ENCODE results near the gene CLTB. TPM values are rescaled to one million over a fixed set of nuclear protein-coding genes. Genes with fewer than 3 reads are reported as not detected.

The CLTB gene, protein sequence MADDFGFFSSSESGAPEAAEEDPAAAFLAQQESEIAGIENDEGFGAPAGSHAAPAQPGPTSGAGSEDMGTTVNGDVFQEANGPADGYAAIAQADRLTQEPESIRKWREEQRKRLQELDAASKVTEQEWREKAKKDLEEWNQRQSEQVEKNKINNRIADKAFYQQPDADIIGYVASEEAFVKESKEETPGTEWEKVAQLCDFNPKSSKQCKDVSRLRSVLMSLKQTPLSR
- total RNA-seq (ENCODE audit: low replicate concordance): 49.3 and 76.5 TPM in 2 replicates

DNA sequence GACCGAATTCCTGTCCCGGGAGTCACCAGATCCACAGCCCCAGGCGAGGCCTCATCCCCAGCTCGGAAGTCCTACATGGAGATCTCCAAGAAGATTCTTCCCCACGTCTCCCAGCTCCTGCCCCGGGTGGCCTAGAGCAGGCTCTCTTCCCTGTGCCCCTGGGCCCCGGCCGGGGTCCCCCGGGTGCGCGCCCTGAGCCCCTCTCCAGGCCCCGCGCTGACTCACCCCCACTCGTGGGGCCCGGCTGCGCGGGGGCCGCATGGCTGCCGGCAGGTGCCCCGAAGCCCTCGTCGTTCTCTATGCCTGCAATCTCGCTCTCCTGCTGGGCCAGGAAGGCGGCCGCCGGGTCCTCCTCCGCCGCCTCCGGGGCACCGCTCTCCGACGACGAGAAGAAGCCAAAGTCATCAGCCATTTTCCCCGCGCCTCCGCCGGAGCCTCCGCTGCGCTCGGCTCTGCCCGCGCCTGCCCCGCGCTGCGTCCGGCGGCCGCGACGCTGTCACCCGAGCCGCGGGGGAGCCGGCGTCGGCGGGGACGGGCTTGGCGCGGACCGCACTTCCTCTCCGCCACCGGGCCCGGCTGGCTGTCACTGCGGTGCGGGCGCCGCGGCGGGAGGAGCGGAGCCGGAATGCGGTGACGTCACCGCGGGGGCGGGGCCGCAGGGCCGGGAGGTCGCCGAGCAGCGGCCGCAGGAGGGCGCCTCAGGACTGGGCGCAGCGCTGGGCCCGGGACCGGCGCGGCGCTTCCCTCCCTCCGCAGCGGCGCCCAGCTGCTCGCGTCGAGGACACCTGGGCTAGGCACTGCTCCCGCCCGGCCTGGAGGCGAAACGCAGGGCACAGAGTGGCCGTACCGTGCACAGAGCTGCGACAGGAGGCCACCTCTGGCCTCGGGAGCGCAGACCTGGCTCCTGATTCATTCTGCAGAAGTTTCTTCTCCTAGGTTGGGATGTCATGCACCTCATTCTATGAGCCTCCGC is at the start of gene CLTB:
Gene CLTB (minus strand): TSS at position 588 of the 973 bp plus-strand sequence. CDS start 176 bp downstream, at position 412.
- TF ChIP-seq, protein P1, sequence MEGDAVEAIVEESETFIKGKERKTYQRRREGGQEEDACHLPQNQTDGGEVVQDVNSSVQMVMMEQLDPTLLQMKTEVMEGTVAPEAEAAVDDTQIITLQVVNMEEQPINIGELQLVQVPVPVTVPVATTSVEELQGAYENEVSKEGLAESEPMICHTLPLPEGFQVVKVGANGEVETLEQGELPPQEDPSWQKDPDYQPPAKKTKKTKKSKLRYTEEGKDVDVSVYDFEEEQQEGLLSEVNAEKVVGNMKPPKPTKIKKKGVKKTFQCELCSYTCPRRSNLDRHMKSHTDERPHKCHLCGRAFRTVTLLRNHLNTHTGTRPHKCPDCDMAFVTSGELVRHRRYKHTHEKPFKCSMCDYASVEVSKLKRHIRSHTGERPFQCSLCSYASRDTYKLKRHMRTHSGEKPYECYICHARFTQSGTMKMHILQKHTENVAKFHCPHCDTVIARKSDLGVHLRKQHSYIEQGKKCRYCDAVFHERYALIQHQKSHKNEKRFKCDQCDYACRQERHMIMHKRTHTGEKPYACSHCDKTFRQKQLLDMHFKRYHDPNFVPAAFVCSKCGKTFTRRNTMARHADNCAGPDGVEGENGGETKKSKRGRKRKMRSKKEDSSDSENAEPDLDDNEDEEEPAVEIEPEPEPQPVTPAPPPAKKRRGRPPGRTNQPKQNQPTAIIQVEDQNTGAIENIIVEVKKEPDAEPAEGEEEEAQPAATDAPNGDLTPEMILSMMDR (IDR thresholded peaks at IDR 0.05; ENCODE audit: insufficient read depth, low read length): peak; percentile 43
- H3K4me3 ChIP-seq (ENCODE audit: low read depth, low read length): peak within 1 kb of the TSS; percentile 80
- peak; percentile 69 for DNase-seq (ENCODE audit: low read depth)

DNA sequence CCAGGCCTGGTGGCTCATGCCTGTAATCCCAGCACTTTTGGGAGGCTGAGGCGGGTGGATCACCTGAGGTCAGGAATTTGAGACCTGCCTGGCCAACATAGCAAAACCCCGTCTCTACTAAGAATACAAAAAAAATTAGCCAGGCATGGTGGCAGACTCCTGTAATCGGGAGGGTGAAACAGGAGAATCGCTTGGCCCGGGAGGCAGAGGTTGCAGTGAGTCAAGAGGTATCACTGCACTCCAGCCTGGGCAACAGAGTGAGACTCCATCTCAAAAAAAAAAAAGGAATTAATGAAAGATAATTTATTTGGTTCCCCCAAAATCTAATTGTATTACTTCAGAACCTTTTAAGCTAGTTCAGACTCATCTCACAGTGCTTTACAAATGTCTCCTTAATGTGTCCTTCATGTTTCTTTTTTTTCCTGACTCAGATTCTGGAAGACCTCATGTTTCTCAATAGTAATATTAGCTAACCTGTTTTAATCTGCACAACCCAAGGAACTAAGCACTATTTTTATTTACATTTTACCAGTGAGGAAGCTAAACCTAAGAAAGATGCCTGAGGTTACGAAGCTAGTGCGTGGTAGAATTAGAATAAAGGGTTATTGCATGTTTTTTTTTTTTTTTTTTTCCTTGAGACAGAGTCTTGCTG is 46.9 kb upstream of the CLTB start:
- H3K4me3 ChIP-seq (ENCODE audit: low read depth, low read length): no peak overlapping the region
- TF ChIP-seq, protein P1 (IDR thresholded peaks at IDR 0.05; ENCODE audit: insufficient read depth, low read length): no peak
- DNase-seq (ENCODE audit: low read depth): no peak

DNA sequence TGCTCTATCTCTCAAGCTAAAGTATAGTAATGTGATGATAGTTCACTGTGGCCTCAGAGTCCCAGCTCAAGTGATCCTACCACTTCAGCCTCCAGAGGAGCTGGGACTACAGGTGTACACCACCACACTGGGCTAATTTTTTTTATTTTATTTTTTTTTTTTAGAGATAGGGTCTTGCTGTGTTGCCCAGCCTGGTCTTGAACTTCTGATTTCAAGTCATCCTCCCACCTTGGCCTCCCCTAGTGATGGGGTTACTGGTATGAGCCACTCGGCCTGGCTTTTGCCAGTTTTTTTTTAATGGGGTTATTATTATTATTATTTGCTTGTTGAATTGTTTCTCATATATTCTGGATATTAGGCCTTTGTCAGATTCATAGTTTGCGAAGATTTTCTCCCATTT is 45.0 kb upstream of the CLTB start:
- TF ChIP-seq, protein P1 (IDR thresholded peaks at IDR 0.05; ENCODE audit: insufficient read depth, low read length): no peak
- DNase-seq (ENCODE audit: low read depth): no peak
- H3K4me3 ChIP-seq (ENCODE audit: low read depth, low read length): no peak overlapping the region

DNA sequence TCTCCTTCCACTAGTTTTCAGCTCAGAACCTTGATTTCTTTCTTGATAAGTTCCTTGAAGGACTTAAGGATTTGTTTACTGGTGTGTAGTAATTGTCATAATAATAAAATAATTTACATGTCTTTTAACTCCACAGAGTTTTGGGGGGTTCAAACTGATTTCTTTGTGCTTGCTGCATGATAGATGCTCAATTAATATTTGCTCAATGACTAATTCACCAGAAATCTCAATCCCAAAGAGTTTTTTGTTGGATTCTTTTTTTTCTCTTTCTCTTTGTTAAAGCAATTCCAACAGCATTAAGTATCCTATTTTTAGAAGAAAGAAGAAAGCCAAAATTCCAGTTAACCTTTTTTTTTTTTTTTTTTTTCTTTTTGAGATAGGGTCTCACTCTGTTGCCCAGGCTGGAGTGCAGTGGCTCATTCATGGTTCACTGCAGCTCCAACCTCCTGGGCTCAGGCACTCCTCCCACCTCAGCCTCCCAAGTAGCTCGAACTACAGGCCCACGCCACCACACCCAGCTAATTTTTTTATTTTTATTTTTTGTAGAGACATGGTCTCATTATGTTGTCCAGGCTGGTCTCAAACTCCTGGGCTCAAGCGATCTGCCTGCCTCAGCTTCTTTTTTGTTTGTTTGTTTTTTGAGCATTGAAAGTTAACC is 42.7 kb upstream of the CLTB start:
- peak; percentile 44 for DNase-seq (ENCODE audit: low read depth)
- TF ChIP-seq, protein P1 (IDR thresholded peaks at IDR 0.05; ENCODE audit: insufficient read depth, low read length): no peak
- H3K4me3 ChIP-seq (ENCODE audit: low read depth, low read length): no peak overlapping the region

DNA sequence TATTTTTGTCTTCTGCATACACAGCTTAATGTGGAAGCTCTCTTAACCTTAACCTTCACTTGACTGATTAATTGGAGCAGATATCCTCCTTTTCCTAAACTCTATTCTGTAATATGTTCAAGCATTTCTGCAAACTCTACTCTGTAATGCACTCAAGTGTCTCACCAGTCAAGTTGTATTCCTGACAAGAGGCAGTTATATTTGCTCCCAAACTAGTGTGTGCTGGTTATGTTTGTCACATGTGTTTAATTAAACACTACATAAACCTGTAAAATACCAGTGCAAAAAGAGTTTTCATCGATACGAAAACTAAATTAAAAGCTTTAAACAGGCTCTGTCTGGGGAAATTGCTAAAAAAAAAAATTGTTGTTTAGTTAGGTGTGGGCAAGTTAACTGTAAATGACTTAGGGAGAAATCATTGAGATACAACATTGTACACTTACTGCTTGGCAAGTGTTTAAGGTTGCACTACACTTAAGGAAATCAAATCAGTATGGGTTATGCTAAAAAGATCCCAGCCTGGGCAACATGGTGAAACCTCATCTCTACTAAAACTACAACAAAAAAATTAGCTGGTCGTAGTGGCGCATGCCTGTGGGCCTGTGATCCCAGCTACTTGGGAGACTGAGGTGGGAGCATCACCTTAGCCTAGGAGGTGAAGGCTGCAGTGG is 38.5 kb upstream of the CLTB start:
- no peak overlapping the region for H3K4me3 ChIP-seq (ENCODE audit: low read depth, low read length)
- DNase-seq (ENCODE audit: low read depth): no peak
- TF ChIP-seq, protein P1 (IDR thresholded peaks at IDR 0.05; ENCODE audit: insufficient read depth, low read length): no peak

DNA sequence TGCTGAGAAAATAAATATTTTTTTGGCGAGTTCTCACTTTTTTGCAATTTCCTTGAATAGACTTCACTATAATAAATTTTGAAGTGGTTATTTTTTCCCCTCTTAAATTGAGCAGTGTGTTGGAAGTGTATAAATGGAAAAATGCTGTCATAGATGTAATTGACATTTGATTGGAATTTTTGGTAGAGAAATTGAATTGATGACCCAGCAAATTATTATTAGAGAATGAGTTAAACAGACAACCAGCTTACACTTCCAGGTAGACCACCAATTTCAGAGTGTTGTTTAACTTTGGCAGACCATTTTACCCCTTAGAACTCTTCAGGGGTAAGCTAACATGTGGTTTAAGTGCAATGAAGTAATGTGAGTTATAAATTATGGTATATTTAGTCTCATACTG is 33.7 kb upstream of the CLTB start:
- DNase-seq (ENCODE audit: low read depth): no peak
- no peak overlapping the region for H3K4me3 ChIP-seq (ENCODE audit: low read depth, low read length)

More for the DNA sequence above, 33.7 kb upstream of the CLTB start:
- TF ChIP-seq, protein P1 (IDR thresholded peaks at IDR 0.05; ENCODE audit: insufficient read depth, low read length): no peak

All from fibroblast of the aortic adventitia (primary cell).